Stimulated activated CD8-positive, alpha-beta memory T cell treated with anti-CD3 and anti-CD28 coated beads, Interleukin-4, amount 100 ng/mL, for 48 hours (primary cell): ENCODE data around the gene SAMD1.
A peak's percentile ranks its signal among the peaks of the same experiment; 100 is the strongest.

Source experiments
- DNase-seq: peaks from one replicate; pipeline ENCODE4 v3.0.0-alpha.2; 2020

SAMD1 gene

GRCh38 chr19:14088634-14089411 lies 1.7 kb downstream of the SAMD1 start:
- DNase-seq: no peak

- DNase-seq: no peak
These were observed 4.5 kb downstream of the SAMD1 start for GRCh38 chr19:14086098-14086497.

GRCh38 chr19:14085309-14085995 lies 5.1 kb downstream of the SAMD1 start, which contains the start of gene C19orf67:
Gene C19orf67 (minus strand): TSS chr19:14085783. CDS start chr19:14085627, 156 bp downstream.
- no peak for DNase-seq

DNA sequence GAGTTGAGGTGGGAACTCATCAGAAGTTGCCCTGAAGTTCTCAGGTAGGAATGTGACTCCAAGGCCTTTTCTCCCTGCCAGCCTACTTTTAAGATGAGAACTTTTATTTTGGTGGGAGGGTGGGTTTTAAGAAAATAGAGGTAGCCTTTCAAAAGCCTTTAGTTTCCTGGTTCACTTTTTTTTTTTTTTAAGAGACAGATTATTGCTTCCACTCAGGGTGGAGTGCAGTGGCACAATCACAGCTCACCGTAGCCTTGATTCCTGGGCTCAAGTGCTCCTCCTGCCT lies 7.9 kb downstream of the SAMD1 start:
- DNase-seq: no peak

- DNase-seq: peak; percentile 55
These were observed 8.5 kb downstream of the SAMD1 start for GRCh38 chr19:14081797-14082674.

DNA sequence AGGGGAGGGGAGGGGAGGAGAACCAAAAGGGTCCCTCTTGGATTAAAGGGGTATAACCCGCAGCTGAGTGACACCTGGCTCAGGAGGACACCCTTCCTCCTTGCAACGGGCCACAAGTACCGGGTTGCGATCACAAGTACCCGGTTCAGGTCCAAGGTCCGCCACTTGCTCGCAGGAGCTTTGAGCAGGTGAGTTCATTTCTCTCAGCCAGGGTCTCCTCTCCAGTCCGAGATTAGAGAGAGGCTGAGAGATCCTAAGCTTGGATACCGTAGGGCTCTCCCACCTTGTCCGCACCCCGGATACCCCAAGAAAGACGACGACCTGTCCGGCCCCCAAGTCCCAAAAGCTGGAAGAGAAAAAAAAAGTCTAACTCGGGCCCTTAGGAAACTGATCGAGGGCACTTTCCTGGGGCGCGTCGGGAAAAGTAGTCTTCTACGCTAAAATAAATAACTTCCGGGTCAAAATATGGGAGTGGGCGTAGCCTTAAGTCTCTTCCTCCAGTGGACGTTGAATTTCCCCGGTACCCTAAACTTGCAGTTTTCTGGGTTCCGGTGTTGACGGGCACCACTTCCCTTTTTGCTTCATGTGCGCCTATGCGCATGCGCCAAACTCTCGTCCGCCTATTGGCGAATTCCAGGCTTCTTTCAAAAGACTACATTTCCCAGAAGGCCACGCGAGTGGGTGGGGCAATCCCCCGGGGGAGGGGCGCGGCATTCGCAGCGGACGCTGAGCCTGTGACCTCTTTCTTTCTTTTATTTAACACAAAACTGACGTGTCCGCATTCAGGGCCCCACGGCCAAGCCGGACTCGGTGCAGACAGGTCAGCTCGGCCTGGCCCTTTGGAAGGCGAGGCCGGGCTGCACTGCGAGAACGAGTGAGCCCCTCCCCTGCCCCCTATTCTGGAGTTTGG lies 9.4 kb downstream of the SAMD1 start:
- DNase-seq: peak; percentile 100

GRCh38 chr19:14078411-14078810 lies 12.1 kb downstream of the SAMD1 start:
- DNase-seq: no peak

- DNase-seq: peak; percentile 66
These were observed 16.4 kb downstream of the SAMD1 start for GRCh38 chr19:14073925-14074838.

DNA sequence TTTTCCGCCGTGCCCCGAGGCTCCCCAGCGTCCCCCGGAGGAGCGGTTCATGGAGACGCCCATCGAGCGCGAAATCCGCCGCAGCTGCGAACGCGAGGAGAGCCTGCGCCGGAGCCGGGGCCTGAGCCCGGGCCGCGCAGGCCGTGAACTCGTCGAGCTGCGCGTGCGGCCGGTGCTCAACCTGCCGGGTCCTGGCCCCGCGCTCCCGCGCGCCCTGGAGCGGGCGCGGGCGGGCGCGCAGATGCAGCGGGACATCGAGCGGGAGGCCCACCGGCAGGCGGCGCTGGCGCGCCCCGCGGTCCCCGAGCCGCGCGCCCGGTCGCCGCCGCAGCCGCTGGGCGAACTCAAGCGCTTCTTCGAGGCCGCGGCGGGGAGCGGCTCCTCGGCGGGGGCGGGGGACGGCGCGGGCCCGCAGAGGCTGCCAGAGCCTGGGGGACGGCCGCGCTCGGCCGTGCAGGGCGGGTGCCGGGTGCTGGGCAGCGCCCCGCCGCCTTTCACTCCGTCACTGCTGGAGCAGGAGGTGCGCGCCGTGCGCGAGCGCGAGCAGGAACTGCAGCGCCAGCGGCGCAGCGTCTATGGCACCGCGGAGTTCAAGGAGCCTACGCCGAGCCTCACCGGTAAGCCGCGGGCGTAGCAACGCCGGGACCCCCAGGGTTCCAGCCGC lies 17.2 kb downstream of the SAMD1 start:
- peak; percentile 80 for DNase-seq

DNA sequence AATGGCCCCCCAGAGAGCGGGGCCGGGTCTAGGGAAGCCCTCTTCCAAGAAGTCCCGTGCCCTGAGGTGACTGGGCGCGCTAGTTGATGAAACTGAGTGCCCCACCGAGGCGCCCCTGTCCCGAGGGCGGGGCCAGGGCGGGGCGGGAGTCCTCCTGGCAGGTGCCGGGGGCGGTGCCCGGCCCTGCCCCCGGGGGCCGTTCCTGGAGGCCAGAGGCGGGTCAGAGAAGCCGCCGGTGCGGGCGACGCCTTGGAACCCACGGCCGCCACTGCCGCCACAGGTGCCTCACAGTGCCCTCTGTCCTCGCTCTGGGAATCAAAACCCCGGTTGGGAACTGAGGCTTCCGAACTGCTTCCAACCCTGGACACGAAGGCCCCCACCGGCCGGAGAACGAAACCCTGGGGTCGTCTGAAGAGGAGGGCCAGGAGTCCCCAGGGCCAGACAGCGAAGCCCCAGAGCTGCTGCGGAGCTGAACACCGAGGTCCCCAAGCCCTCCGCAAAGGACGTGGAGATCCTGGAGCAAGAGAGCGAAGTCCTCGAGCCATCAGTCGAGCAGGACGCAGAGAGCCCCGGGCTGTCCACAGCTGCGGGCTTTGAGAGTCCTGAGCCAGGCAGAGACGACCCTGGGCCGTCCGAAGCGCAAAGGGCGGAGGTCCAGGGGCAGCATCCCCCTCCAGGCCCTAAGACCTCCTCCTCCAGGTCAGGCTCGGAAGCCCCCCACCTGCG lies 17.9 kb downstream of the SAMD1 start, which contains the start of gene MISP3:
Gene MISP3, plus strand, starts transcription at position 252 of the 726 bp plus-strand sequence. CDS start 524 bp downstream, outside the sequence.
- peak; percentile 71 for DNase-seq

DNA sequence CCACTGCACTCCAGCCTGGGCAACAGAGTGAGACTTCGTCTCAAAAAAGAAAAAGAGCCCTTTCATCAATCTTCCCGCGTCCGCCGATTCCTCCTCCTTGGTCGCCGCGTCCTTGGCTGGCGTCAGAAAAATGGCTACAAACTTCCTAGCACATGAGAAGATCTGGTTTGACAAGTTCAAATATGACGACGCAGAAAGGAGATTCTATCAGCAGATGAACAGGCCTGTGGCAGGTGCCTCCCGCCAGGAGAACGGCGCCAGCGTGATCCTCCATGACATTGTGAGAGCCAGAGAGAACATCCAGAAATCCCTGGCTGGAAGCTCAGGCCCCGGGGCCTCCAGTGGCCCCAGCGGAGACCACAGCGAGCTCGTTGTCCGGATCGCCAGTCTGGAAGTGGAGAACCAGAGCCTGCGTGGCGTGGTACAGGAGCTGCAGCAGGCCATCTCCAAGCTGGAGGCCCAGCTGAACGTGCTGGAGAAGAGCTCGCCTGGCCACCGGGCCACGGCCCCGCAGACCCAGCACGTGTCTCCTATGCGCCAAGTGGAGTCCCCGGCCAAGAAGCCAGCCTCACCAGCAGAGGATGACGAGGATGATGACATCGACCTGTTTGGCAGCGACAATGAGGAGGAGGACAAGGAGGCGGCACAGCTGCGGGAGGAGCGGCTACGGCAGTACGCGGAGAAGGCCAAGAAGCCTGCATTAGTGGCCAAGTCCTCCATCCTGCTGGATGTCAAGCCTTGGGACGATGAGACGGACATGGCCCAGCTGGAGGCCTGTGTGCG lies 20.1 kb downstream of the SAMD1 start:
- DNase-seq: no peak

DNA sequence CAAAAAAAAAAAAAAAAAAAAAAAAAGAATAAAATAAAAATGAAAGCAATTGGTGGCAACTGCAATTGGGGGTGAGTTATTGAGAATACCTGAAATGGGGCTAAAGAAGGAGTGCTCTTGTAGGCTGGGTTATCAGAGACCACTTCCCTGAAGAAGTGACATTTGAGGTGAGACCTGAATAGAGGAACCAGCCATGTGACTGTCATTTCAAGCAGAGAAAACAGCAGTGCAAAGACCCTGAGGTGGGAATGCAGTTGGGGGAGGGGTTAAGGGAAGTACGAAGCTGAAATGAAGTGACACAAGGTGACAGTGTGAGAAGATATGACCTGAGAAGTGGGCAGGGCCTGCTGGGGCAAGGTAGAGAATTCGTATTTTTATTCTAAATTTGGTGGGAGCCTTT lies 24.4 kb downstream of the SAMD1 start:
- no peak for DNase-seq

DNA sequence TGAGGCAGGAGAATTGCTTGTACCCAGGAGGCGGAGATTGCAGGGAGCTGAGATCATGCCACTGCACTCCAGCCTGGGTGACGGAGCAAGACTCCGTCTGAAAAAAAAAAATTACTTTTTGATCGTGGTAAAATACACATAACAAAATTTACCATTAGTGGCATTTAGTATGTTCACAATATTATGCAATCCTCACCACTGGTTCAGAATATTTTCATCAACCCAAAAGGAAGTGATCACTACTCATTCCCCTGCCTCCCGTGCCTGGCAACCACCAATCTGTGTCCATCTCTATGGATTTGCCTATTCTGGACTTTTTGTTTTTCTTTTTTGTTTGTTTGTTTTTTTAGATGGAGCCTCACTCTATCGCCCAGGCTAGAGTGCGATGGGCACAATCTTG lies 27.4 kb downstream of the SAMD1 start:
- no peak for DNase-seq

DNA sequence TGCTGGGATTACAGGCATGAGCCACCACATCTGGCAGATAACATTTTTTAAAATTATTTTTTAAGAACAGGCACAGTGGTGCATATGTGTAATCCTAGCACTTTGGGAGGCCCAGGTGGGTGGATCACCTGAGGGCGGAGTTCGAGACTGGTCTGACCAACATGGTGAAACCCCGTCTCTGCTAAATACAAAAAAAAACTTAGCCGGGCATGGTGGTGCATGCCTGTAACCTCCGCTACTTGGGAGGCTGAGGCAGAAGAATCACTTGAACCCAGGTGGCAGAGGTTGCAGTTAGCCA lies 28.0 kb downstream of the SAMD1 start:
- DNase-seq: no peak

DNA sequence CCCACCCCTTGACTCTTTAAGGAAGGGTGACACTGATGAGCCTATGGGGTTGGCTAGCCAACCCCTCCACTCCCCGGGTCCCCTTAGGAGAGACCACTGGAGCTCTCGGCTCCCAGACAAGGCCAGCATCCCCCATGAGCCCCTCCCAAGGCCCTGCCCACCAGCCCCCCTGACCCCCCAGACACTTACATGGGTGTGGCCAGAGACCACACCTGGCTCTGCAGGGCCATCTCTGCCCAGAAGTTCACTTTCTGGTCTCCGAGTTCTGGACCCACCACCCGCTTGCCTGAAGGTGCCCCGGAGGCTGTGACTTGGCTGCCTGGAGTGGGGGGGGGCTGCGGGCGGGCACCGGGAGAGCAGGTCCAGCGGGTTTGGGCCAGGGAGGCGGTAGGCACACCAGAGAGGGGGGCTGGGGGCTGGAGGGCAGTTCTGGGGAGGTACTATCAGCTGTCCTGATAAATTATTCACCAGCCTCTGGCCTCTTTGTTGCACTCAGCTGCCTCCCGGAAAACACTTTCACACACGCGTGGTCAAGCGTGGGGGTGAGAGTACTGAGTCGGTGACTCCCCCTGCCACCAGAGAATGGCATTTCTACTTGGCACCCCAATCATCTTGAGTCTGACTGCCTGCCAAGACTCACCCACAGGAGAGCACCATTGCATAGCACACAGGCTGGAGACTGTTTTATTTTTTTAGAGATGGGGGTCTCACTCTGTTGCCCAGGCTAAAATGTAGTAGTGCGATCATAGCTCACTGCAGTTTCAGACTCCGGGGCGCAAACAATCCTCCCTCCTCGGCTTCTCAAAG lies 28.6 kb downstream of the SAMD1 start, which contains the start of gene PALM3:
Gene PALM3, minus strand, starts transcription at position 326 of the 807 bp plus-strand sequence. Its CDS starts 96 bp downstream, at position 230.
- no peak for DNase-seq

DNA sequence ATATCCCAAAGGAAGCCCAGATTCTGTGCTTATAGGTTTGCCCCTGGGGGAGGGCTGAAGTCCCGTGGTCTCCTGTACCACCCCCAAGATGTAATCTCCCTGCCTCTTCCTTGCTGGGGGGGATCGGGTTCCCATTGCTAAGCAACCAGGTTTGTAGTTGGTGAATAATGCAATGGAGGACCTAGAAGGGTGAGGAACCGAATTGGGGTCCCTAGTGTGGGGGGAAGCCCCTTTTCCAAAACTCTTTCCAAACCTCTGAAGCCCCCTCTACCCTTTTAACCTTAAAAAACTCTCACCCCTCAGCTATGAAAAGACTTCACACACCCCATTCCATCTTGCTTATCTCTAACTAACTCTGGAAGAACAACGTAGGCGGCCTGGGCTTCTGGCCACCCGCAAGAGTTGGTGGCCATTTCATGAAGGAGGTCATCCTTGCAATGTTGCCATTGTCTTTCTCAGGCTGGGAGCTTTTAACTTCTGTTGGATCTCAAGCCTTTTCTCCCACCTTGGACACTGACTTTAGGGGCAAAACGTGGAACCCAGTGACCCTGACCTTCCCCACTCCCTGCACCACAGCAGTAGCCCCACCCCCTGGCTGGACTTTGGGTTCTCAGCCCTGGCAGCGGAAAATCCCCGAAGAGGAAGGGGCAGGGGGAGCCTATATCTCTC lies 29.3 kb downstream of the SAMD1 start:
- DNase-seq: no peak

- no peak for DNase-seq
These were observed 30.8 kb downstream of the SAMD1 start for GRCh38 chr19:14059652-14060155.
